Esophagus muscularis mucosa (tissue), 4 donors: ENCODE results near the gene IPCEF1. TPM values are rescaled to one million over a fixed set of nuclear protein-coding genes. Genes with fewer than 3 reads are reported as not detected.

ENCODE experiments used
- DNase-seq: peaks from one replicate; pipeline ENCODE4 v3.0.0-alpha.2; 2017; ENCODE audit errors: extremely low spot score
- H3K27ac ChIP-seq, 4 donors: fragments of 200-600 bp; sonication (generic); replicated peaks in 1 of 4; 1 replicate in 3 of 4; 2 replicates in 1 of 4; pipeline ENCODE4 v1.5.1; 2016 to 2019; ENCODE audit warnings: mild to moderate bottlenecking in 1 of 4
- H3K27me3 ChIP-seq, 4 donors: fragments of 200-600 bp; sonication (generic); one replicate each; pipeline versions ENCODE4 v1.5.1 to v1.6.0; 2016 to 2019
- H3K36me3 ChIP-seq, 4 donors: fragments of 200-600 bp; sonication (generic); one replicate each; pipeline ENCODE4 v1.5.1; 2016 to 2019
- H3K4me1 ChIP-seq, 4 donors: fragments of 200-600 bp; sonication (generic); one replicate each; pipeline ENCODE4 v1.5.1; 2016 to 2019
- H3K4me3 ChIP-seq, 4 donors: fragments of 200-600 bp; sonication (generic); 1 replicate in 2 of 4; 2 replicates in 2 of 4; pipeline ENCODE4 v1.5.1; 2016 to 2019; ENCODE audit warnings: mild to moderate bottlenecking in 4 of 4, moderate library complexity in 1 of 4
- H3K9me3 ChIP-seq, 4 donors: fragments of 200-600 bp; sonication (generic); 1 replicate in 3 of 4; 2 replicates in 1 of 4; pipeline ENCODE4 v1.5.1; 2016 to 2019
- CTCF ChIP-seq, 3 experiments: fragments of 200-600 bp in 2 of 3; fragments of 450-650 bp in 1 of 3; sonication (generic) in 2 of 3; IDR thresholded peaks; one replicate each; pipeline ENCODE4 v1.5.1; 2017 to 2019; ENCODE audit warnings: antibody characterized with exemption in 3 of 3, mild to moderate bottlenecking in 2 of 3, moderate library complexity in 1 of 3
- EP300 ChIP-seq: sonication (generic); formaldehyde crosslinking; IDR thresholded peaks from one replicate; pipeline ENCODE4 v1.6.1; 2017; ENCODE audit warnings: antibody characterized with exemption
- POLR2A ChIP-seq: fragments of 450-650 bp; IDR thresholded peaks from one replicate; pipeline ENCODE4 v1.6.1; 2017; ENCODE audit warnings: antibody characterized with exemption, moderate library complexity, mild to moderate bottlenecking, low read depth
- POLR2AphosphoS5 ChIP-seq, 2 donors: sonication (generic); formaldehyde crosslinking; IDR thresholded peaks; one replicate each; pipeline ENCODE4 v1.6.1; 2017; ENCODE audit warnings: antibody characterized with exemption in 2 of 2
- WGBS: methylation state at CpG from one replicate; pipeline ENCODE4 v1.1.5; 2018; 5-methylcytosine and 5-hydroxymethylcytosine counted together
- intact Hi-C: fragments of 100-400 bp; cut with DNase I; formaldehyde crosslinking; loops from one replicate; pipeline ENCODE4 v1.15.1; 2023
- total RNA-seq, 4 donors: library from RNA; depleted of rRNA; stranded (reverse); fragments of >200 nt; gene quantifications; one replicate each; pipeline versions ENCODE4 v1.1.0 to v1.2.1, GENCODE V29; 2016

The IPCEF1 gene, protein sequence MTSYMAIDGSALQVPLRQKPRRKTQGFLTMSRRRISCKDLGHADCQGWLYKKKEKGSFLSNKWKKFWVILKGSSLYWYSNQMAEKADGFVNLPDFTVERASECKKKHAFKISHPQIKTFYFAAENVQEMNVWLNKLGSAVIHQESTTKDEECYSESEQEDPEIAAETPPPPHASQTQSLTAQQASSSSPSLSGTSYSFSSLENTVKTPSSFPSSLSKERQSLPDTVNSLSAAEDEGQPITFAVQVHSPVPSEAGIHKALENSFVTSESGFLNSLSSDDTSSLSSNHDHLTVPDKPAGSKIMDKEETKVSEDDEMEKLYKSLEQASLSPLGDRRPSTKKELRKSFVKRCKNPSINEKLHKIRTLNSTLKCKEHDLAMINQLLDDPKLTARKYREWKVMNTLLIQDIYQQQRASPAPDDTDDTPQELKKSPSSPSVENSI
- total RNA-seq: 1 to 10 TPM in 2 of 4 donors, under 1 TPM in 2; 0.63 to 2.7 (median 1.2) TPM

GRCh38 chr6:154356690-154357089 lies at the start of gene IPCEF1:
TSS of gene IPCEF1 (minus strand) at chr6:154356803. CDS start at chr6:154265947, 90,856 bp downstream.
- H3K4me1 ChIP-seq: no peaks in the 10 kb centered on the region
- no peak for TF ChIP-seq POLR2AphosphoS5 (IDR thresholded peaks at IDR 0.05)
- no peaks in the 10 kb centered on the region for H3K36me3 ChIP-seq
- 91% methylated on average over 3 of the region's 3 CpGs for WGBS
- H3K27me3 ChIP-seq: no peaks in the 10 kb centered on the region
- no peak within 1 kb of the TSS for H3K27ac ChIP-seq
- H3K4me3 ChIP-seq: no peak within 1 kb of the TSS
- H3K9me3 ChIP-seq: no peaks in the 10 kb centered on the region
- no peak for DNase-seq
- intact Hi-C loops: no loop called here

- H3K27me3 ChIP-seq: no peaks in the 10 kb centered on the region
- no peak overlapping the region for H3K4me3 ChIP-seq
- peak overlapping the region; percentile 66 to 72 (median 68) for H3K27ac ChIP-seq
- peaks cover 0 to 22% (median under 1%) of the 10 kb centered on the region in 4 donors for H3K36me3 ChIP-seq
- no peaks in the 10 kb centered on the region for H3K9me3 ChIP-seq
- intact Hi-C loops: loop anchor here (10.0 kb wide), 1 partner anchor 252 kb away; no protein-coding TSS in a partner anchor
- H3K4me1 ChIP-seq: peaks cover 30 to 60% (median 55%) of the 10 kb centered on the region in 4 donors
- TF ChIP-seq POLR2AphosphoS5 (IDR thresholded peaks at IDR 0.05) (no peak), POLR2A (no peak), CTCF (IDR thresholded peaks at IDR 0.05) (no peak), EP300 (no peak)
- 93% methylated on average over 16 of the region's 20 CpGs for WGBS
- no peak for DNase-seq
Measured at GRCh38 chr6:154406301-154406700, 49.7 kb upstream of the IPCEF1 start.

DNA sequence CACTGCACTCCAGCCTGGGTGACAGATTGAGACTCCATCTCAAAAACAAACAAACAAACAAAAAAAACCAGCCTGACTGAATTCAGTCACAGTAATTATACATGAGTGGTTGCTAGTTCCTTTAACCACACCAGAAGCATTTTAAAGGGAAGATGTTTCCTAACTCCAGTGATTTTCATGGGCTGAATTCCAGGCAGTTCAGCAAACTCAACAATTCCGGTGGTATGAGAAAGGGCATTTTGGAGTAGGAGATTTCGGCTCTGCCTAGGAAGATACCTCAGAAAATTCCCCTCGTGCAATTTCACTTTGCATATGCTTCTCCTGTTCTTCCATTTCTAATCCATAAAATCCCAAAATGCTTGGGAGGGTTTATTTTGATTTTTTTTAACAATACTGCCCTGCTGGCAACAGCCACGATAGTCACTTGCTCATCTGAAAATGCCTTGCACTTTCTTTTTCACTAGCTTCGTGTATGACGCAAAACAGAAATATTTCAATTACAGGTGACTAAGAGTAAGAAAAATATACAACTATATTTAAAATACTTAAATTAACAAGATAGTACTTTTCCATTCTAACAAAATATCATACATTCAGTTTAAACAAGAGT lies 48.3 kb upstream of the IPCEF1 start:
- Histone ChIP-seq H3K27ac (peak overlapping the region; percentile 66 to 72 (median 68)), H3K4me3 (peak overlapping the region in 3 of 4 donors; percentile 10 to 22 (median 18))
- intact Hi-C loops: loop anchor here (10.0 kb wide), 1 partner anchor 250 kb away; no protein-coding TSS in a partner anchor

GRCh38 chr6:154403788-154404187 lies 47.2 kb upstream of the IPCEF1 start:
- no peak for DNase-seq
- H3K4me3 ChIP-seq: no peak overlapping the region
- 29% methylated on average over 4 of the region's 4 CpGs for WGBS
- H3K4me1 ChIP-seq: peaks cover 15 to 35% (median 31%) of the 10 kb centered on the region in 4 donors
- H3K27ac ChIP-seq: peak overlapping the region; percentile 66 to 72 (median 68)
- TF ChIP-seq POLR2AphosphoS5 (IDR thresholded peaks at IDR 0.05): no peak
- TF ChIP-seq POLR2A: no peak
- TF ChIP-seq CTCF (IDR thresholded peaks at IDR 0.05): no peak
- TF ChIP-seq EP300: no peak
- no peaks in the 10 kb centered on the region for H3K9me3 ChIP-seq
- no peaks in the 10 kb centered on the region for H3K27me3 ChIP-seq
- H3K36me3 ChIP-seq: peaks cover 0 to 30% (median 3%) of the 10 kb centered on the region in 4 donors
- intact Hi-C loops: loop anchor here (10.0 kb wide), 1 partner anchor 249 kb away; no protein-coding TSS in a partner anchor

More for the DNA sequence above, 48.3 kb upstream of the IPCEF1 start:
- TF ChIP-seq POLR2AphosphoS5 (IDR thresholded peaks at IDR 0.05) (peak in 1 of 2 donors; percentile 21), EP300 (no peak)
- 37% methylated on average over 6 of the region's 6 CpGs for WGBS
- Histone ChIP-seq H3K36me3 (peaks cover 0 to 30% (median 3%) of the 10 kb centered on the region in 4 donors), H3K27me3 (no peaks in the 10 kb centered on the region), H3K9me3 (no peaks in the 10 kb centered on the region), H3K4me1 (peaks cover 19 to 46% (median 42%) of the 10 kb centered on the region in 4 donors)
- DNase-seq: no peak

- H3K4me1 ChIP-seq: peaks cover 12 to 26% (median 22%) of the 10 kb centered on the region in 4 donors
- no peak overlapping the region for H3K4me3 ChIP-seq
- no peak for DNase-seq
- no peaks in the 10 kb centered on the region for H3K9me3 ChIP-seq
- peaks cover 0 to 28% (median 3%) of the 10 kb centered on the region in 4 donors for H3K36me3 ChIP-seq
- no peaks in the 10 kb centered on the region for H3K27me3 ChIP-seq
- no peak overlapping the region for H3K27ac ChIP-seq
- no peak for TF ChIP-seq EP300
- no peak for TF ChIP-seq POLR2AphosphoS5 (IDR thresholded peaks at IDR 0.05)
- no peak for TF ChIP-seq POLR2A
- no peak for TF ChIP-seq CTCF (IDR thresholded peaks at IDR 0.05)
- intact Hi-C loops: loop anchor here (10.0 kb wide), 1 partner anchor 247 kb away; no protein-coding TSS in a partner anchor
- WGBS: 96% methylated on average over 6 of the region's 6 CpGs
Measured at GRCh38 chr6:154402081-154402780, 45.6 kb upstream of the IPCEF1 start.
